Brain pericyte (primary cell): ENCODE data around the gene DIRAS1.
"Not testable (repeated sequence)": the region's sequence is repeated elsewhere in the genome, so short reads cannot be mapped to it uniquely, and the experiment has no call there.

ENCODE experiments used
- DNase-seq: peaks from one replicate; pipeline ENCODE4 v3.0.0-alpha.2; 2012; ENCODE audit warnings: low read depth, low spot score

DIRAS1 gene

DNA sequence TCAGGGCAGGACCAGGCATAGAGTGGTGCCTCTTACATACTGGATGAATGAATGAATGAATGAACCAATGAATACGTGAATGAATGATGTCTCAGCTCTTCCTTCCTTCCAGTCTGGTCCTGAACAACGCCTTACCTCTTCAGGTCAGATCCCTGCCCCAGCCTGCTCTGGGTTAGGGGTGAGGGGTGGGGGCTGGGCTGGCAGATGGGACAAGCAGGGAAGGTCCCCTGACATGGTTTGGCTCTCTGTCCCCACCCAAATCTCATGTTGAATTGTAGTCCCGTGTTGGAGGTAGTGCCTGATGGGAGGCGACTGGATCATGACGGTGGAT lies 9.3 kb downstream of the DIRAS1 start:
- DNase-seq, result no peak

- DNase-seq, result no peak
These were observed 9.8 kb downstream of the DIRAS1 start for GRCh38 chr19:2711172-2711874.

DNA sequence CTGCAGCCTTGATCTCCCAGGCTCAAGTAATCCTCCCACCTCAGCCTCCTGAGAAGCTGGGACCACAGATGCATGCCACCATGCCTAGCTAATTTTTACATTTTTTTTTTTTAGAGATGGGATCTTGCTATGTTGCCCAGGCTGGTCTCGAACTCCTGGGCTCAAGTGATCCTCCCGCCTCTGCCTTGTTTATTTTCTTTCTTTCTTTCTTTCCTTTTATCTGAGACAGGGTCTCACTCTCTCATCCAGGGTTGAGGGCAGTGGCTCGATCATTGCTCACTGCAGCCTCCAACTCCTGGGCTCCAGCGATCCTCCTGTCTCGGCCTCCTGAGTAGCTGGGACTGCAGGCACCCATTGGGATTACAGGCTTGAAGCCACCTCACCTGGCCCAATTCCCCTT lies 14.9 kb downstream of the DIRAS1 start:
- no peak for DNase-seq

GRCh38 chr19:2703691-2704216 lies 17.4 kb downstream of the DIRAS1 start:
- DNase-seq, result no peak

GRCh38 chr19:2703077-2703437 lies 18.1 kb downstream of the DIRAS1 start:
- DNase-seq, result no peak

DNA sequence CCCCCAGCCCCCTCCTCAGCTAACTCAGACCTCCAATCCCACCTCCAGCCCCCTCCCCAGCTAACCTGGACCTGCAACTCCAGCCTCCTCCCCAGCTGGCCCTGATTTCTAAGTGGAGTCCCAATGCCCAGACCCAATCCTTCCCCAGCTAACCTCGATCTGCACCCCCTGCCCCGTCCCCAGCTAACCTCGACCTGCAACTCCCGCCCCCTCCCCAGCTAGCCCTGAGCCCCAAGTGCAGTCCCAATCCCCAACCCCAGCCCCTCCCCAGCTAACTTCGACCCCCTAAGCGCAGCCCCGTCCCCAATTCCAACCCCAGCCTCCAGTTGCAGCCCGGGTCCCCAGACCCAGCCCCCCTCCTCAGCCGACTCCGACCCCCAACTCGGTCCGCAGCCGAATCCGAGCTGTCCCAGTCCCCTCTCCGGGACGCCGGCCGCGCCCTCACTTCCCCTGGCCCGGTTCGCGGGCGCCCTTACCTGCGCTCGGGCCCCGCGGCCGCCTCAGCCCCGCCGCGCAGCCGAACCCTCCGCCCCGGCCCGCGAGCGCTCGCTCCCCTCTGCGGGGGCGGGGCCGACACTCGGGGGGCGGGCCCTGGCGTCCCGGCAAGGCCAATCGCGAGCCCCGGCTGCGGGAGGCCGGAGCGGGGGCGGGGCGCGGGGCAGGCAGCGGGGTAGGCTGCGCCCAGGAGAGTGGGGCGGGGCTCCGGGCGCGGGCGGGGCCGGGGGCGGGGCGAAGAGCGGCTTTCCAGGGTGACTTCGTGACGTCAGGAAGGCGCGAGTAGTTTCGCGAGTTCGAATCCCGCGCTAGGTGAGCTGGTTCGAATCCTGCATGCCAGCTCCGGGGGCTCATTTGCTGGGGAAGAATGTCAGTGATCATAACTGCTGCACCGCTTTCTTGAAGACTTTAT lies 18.7 kb downstream of the DIRAS1 start, which contains the start of gene GNG7:
TSS of gene GNG7 (minus strand) at position 525 of the 907 bp plus-strand sequence. CDS start 182,006 bp downstream, outside the sequence.
- no peak for DNase-seq

DNA sequence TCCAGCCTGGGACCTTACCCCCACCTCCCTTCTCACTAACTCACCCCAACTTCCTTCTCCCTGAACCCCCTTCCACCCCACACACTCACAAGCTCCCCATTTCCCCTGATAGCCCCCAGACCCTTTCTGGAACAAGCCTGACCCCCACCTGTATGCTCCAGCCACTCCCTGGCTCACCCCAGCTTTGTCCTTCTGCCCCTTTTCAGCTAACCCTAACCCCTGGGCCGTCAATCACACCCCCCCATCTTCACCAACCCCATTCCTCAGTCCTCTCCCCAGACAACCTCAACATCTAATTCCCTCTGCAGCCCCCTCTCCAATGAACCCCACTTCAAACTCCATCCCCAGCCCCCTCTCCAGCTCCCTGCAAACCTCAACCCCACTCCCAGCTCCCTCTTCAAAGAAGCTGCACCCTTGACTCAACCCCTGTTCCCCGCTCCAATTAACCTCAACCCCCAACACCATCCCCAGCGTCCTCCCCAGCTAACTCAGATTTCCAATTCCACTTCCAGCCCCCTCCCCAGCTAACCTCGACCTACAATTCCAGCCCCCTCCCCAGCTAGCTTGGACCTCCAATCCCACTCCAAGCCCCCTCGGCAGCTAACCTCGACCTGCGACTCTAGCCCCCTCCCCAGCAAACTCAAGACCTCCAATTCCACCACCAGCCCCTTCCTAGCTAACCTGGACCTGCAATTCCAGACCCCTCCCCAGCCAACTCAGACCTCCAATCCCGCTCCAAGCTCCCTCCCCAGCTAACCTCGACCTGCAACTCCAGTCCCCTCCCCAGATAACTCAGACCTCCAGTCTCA lies 19.6 kb downstream of the DIRAS1 start:
- no peak for DNase-seq

DNA sequence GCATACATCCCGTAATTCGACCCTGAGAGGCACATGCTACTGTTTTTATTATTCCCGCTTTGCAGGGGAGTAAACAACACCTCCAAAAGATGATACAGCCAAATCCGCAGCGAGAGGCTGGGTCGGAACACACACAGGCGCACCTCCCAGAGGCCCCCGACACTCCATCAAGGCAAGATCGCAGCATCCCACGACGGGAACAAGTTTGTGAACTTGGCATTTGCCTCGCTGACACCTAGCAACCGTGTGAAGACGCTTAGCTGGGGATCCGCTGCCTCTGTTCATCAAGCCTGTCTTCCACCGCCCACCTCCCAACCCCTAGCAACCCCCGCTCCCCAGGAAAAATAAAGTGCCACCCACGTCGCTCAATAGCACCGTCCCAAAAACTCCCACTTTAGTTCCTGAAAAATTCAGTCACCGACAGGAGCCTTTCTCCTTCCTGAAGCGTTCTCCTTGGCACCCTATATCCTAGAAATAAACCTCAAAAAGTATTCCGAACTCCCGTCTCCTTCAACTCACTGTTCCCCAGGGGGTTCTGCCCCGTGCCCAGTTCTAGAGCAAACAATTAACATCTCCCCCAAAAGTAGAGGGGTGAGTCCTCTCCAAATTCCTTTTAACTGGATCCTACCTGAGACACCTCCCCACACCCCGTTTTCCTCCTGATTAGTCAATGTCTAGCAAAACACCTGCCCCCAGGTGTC lies 20.4 kb downstream of the DIRAS1 start:
- DNase-seq, result no peak

DNA sequence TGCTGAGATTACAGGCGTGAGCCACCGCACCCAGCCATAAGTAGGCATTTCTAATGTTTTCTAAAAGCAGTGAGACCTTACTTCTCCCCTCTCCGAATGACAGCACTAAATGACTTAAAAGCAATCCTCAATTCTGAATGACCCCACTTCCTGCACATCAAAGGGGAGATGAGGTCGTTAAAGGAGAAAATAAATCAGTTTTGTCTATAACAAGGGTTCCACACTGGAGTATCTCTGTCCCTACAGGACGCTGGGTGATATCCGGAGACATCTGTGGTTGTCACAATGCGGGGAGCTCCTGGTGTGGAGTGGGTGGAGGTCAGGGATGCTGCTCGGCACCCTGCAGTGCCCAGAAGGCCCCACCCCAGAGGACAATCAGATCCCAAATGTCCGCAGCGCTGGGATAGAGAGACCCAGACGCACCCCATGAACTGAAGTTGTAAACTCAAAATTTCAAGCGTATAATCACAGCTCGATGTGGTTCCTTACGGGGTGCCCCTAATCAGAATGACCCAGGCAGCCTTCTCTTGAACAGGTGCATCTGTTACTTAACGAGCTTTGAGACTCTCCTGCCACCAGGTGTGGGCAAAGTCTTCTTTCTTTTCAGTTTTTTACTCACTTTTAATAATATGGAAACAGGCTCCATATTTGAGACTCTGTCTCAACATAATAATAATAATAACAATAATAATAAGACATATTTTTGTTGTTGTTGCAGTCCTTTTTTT lies 21.6 kb downstream of the DIRAS1 start:
- no peak for DNase-seq

GRCh38 chr19:2694196-2694595 lies 27.0 kb downstream of the DIRAS1 start:
- DNase-seq, result no peak

- no peak for DNase-seq
These were observed 27.5 kb downstream of the DIRAS1 start for GRCh38 chr19:2693492-2694160.

- DNase-seq, result no peak
These were observed 29.2 kb downstream of the DIRAS1 start for GRCh38 chr19:2691951-2692350.

- DNase-seq, result no peak
These were observed 30.3 kb downstream of the DIRAS1 start for GRCh38 chr19:2690856-2691255.

GRCh38 chr19:2686360-2686759 lies 34.8 kb downstream of the DIRAS1 start:
- DNase-seq, result no peak

GRCh38 chr19:2685204-2685704 lies 35.9 kb downstream of the DIRAS1 start:
- DNase-seq, result no peak

DNA sequence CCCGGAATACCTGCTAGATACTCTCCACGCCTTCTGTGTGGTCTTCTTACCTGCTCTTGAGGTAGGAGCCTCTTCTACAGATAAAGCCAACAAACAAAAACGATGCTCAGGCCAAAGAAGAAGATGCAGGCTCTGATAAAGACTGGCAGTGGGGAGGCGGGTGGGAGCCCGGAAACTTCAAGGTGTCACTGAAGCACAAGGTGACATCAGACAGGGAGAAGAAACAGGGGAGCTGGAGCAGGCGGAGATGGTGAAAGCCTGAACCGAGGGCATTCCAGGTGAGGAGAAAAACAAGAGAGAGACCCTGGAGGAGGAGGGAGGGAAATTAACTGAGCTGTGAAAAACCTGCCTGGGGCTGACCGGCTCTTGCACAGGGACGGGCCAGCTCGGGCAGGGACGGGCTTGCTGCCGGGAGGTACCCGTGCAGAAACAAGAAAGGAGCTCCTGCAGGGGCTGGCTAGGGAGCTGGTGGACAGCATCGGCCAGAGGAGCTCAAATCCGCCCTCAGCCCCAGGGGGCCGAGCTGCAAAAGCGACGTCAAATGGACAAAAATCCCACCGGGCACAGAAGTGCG lies 37.7 kb downstream of the DIRAS1 start:
- DNase-seq, result no peak

- no peak for DNase-seq
These were observed 40.4 kb downstream of the DIRAS1 start for GRCh38 chr19:2680808-2681207.

- DNase-seq, result no peak
These were observed 41.7 kb downstream of the DIRAS1 start for GRCh38 chr19:2679439-2679838.

GRCh38 chr19:2678948-2679347 lies 42.2 kb downstream of the DIRAS1 start:
- DNase-seq, result not testable (repeated sequence)
